HCT116 (cell line): ENCODE measurements around the gene ASCL5. TPM values are rescaled to one million over a fixed set of nuclear protein-coding genes. Genes with fewer than 3 reads are reported as not detected.

ENCODE experiments used
- ATAC-seq: fragments of 200-7000 bp; cut with Tn5 transposase; 2 replicates; pipeline ENCODE4 v1.9.1; 2020; ENCODE audit warnings: mild to moderate bottlenecking, moderate library complexity
- BruUV-seq: library from RNA; stranded (reverse); fragments of 400-500 nt; replicated peaks from 2 replicates; lab custom pipeline; 2021; lab: Mats Ljungman, UMichigan
- CTCF ChIA-PET: fragments of 300-600 bp; sonication (Branson Sonifier 250); formaldehyde crosslinking; loops from one replicate; lab custom pipeline; 2021; ENCODE audit warnings: antibody characterized with exemption; lab: Charles Lee
- POLR2A ChIA-PET: fragments of 300-600, 350-600 bp; sonication (Branson Sonifier 250); formaldehyde crosslinking; loops from one replicate; lab custom pipeline; 2021; ENCODE audit warnings: antibody characterized with exemption; lab: Charles Lee
- RAD21 ChIA-PET, 2 experiments: fragments of 300-600 bp; sonication (Branson Sonifier 250); formaldehyde crosslinking; loops; one replicate each; lab custom pipeline; 2023; ENCODE audit warnings: low total read pairs in 2 of 2; ENCODE audit not compliant: uncharacterized antibody in 2 of 2, unreplicated experiment in 2 of 2, low non-redundant PET in 1 of 2; lab: Charles Lee
- DNase-seq: peaks from one replicate; pipeline ENCODE4 v3.0.0-alpha.2; 2010; ENCODE audit warnings: low read depth, low spot score
- H2AFZ ChIP-seq: fragments of 200-600 bp; shearing (Covaris generic), sonication (generic); 2 replicates; pipeline ENCODE4 v1.6.1; 2017; ENCODE audit warnings: low read depth, mixed run types, mixed read lengths, antibody characterized with exemption, low read length; ENCODE audit not compliant: poor library complexity, severe bottlenecking
- H3K27ac ChIP-seq: 2 replicates; pipeline ENCODE4 v1.5.1; 2012; ENCODE audit warnings: low read depth, low read length
- H3K27me3 ChIP-seq: fragments of 200-600 bp; sonication (generic); 2 replicates; pipeline ENCODE4 v1.6.1; 2016; ENCODE audit warnings: mixed run types, low read length, mixed read lengths; ENCODE audit not compliant: insufficient read depth
- H3K36me3 ChIP-seq, 2 experiments: fragments of 200-500 bp in 1 of 2; fragments of 200-600 bp in 1 of 2; sonication (Bioruptor generic) in 1 of 2; sonication (generic) in 1 of 2; 2 replicates each; pipeline versions ENCODE4 v1.5.1 to v1.6.1; 2014 to 2016; ENCODE audit warnings: low read length in 2 of 2, inconsistent platforms in 1 of 2, mixed read lengths in 1 of 2, mixed run types in 1 of 2; ENCODE audit not compliant: insufficient read depth in 2 of 2, control insufficient read depth in 1 of 2
- H3K4me1 ChIP-seq, 2 experiments: fragments of 200-600 bp in 1 of 2; sonication (generic) in 1 of 2; 2 replicates each; pipeline versions ENCODE4 v1.5.1 to v1.6.1; 2012 to 2017; ENCODE audit warnings: low read length in 2 of 2, inconsistent platforms in 1 of 2, mild to moderate bottlenecking in 1 of 2, mixed read lengths in 1 of 2, mixed run types in 1 of 2, moderate library complexity in 1 of 2; ENCODE audit not compliant: insufficient read depth in 2 of 2, control insufficient read depth in 1 of 2
- H3K4me2 ChIP-seq: fragments of 200-600 bp; sonication (generic); 2 replicates; pipeline ENCODE4 v1.6.1; 2017; ENCODE audit warnings: mixed run types, low read length, mixed read lengths
- H3K4me3 ChIP-seq, 2 experiments: fragments of 200-600 bp in 1 of 2; sonication (generic) in 1 of 2; replicated peaks in 1 of 2; 2 replicates each; pipeline ENCODE4 v1.5.1; 2011 to 2016; ENCODE audit warnings: low read length in 2 of 2, control low read depth in 1 of 2, low read depth in 1 of 2, mild to moderate bottlenecking in 1 of 2, mixed read lengths in 1 of 2, mixed run types in 1 of 2
- H3K79me2 ChIP-seq: fragments of 200-600 bp; sonication (generic); 2 replicates; pipeline ENCODE4 v1.6.1; 2017; ENCODE audit warnings: mild to moderate bottlenecking, mixed run types, low read length, moderate library complexity, mixed read lengths; ENCODE audit not compliant: insufficient read depth
- H3K9ac ChIP-seq: fragments of 200-600 bp; sonication (generic); 2 replicates; pipeline ENCODE4 v1.6.1; 2016; ENCODE audit warnings: low read length, mixed read lengths
- H3K9me2 ChIP-seq: fragments of 200-600 bp; sonication (generic), shearing (Covaris generic); 2 replicates; pipeline ENCODE4 v1.6.1; 2017; ENCODE audit warnings: mixed run types, mild to moderate bottlenecking, moderate library complexity; ENCODE audit not compliant: insufficient read depth
- H3K9me3 ChIP-seq, 2 experiments: fragments of 200-500 bp in 1 of 2; fragments of 200-600 bp in 1 of 2; sonication (Bioruptor generic) in 1 of 2; sonication (generic) in 1 of 2; 2 replicates each; pipeline ENCODE4 v1.6.1; 2014 to 2017; ENCODE audit warnings: low read length in 2 of 2, mixed read lengths in 2 of 2, inconsistent platforms in 1 of 2, low read depth in 1 of 2, mild to moderate bottlenecking in 1 of 2, mixed run types in 1 of 2, moderate library complexity in 1 of 2; ENCODE audit not compliant: control insufficient read depth in 1 of 2, insufficient read depth in 1 of 2
- H4K20me1 ChIP-seq: fragments of 200-600 bp; sonication (generic), shearing (Covaris generic); 2 replicates; pipeline ENCODE4 v1.6.1; 2017; ENCODE audit warnings: mixed run types, mild to moderate bottlenecking, moderate library complexity; ENCODE audit not compliant: insufficient read depth
- CEBPB ChIP-seq: IDR thresholded peaks from 2 replicates; pipeline ENCODE4 v1.6.1; 2012; ENCODE audit warnings: low read depth
- EGR1 ChIP-seq: IDR thresholded peaks from 2 replicates; pipeline ENCODE4 v1.6.1; 2012; ENCODE audit warnings: low read depth
- EZH2 ChIP-seq: fragments of 200-600 bp; sonication (generic); IDR thresholded peaks from 2 replicates; pipeline ENCODE4 v1.6.1; 2017; ENCODE audit warnings: antibody characterized with exemption, mixed run types
- POLR2AphosphoS5 ChIP-seq: IDR thresholded peaks from 2 replicates; pipeline ENCODE4 v1.6.1; 2011; ENCODE audit warnings: mild to moderate bottlenecking, low read depth, low read length, moderate library complexity
- SIN3A ChIP-seq: IDR thresholded peaks from 2 replicates; pipeline ENCODE4 v1.6.1; 2012; ENCODE audit warnings: low read depth
- SRF ChIP-seq: IDR thresholded peaks from 2 replicates; pipeline ENCODE4 v1.6.1; 2012; ENCODE audit warnings: low read depth
- TCF7L2 ChIP-seq: IDR thresholded peaks from 2 replicates; pipeline ENCODE4 v1.7.0; 2011; ENCODE audit warnings: borderline replicate concordance, inconsistent platforms; ENCODE audit not compliant: insufficient read depth, insufficient read length; ENCODE audit errors: extremely low read depth
- YY1 ChIP-seq: IDR thresholded peaks from 2 replicates; pipeline ENCODE4 v1.6.1; 2011; ENCODE audit warnings: low read length, low read depth, moderate library complexity, mild to moderate bottlenecking; ENCODE audit not compliant: insufficient replicate concordance; ENCODE audit errors: extremely low read depth
- ZNF274 ChIP-seq: fragments of 200-500 bp; sonication (Bioruptor generic); IDR thresholded peaks from 2 replicates; pipeline ENCODE4 v1.6.1; 2014; ENCODE audit warnings: mild to moderate bottlenecking, low read depth, low read length, inconsistent platforms
- intact Hi-C: fragments of 100-400 bp; cut with micrococcal nuclease; formaldehyde crosslinking; loops from 2 replicates; pipeline ENCODE4 v1.10.0; 2022
- total RNA-seq: library from RNA; stranded (reverse); gene quantifications from one replicate; pipeline ENCODE4 v1.2.1, GENCODE V29; 2021; ENCODE audit not compliant: unreplicated experiment
- TF ChIP-seq, protein P1 (sequence below): IDR thresholded peaks from 2 replicates; pipeline ENCODE4 v1.6.1; 2011; ENCODE audit warnings: mild to moderate bottlenecking, low read length, moderate library complexity; ENCODE audit not compliant: insufficient replicate concordance; ENCODE audit errors: extremely low read depth
- TF ChIP-seq, protein P2 (sequence below), 3 experiments: fragments of 200-600 bp in 1 of 3; sonication (generic) in 1 of 3; IDR thresholded peaks in 2 of 3; conservative IDR thresholded peaks in 1 of 3; 2 replicates each; pipeline ENCODE4 v1.5.1; 2012 to 2017; ENCODE audit warnings: low read depth in 2 of 3, low read length in 2 of 3, antibody characterized with exemption in 1 of 3, borderline replicate concordance in 1 of 3, control low read depth in 1 of 3, mild to moderate bottlenecking in 1 of 3, mixed read lengths in 1 of 3, mixed run types in 1 of 3, moderate library complexity in 1 of 3; ENCODE audit not compliant: insufficient read depth in 1 of 3
- TF ChIP-seq, protein P3 (sequence below): IDR thresholded peaks from 2 replicates; pipeline ENCODE4 v1.6.1; 2012

ASCL5 gene
- total RNA-seq, 1 experiment from 2014 or later: 0.15 TPM

DNA sequence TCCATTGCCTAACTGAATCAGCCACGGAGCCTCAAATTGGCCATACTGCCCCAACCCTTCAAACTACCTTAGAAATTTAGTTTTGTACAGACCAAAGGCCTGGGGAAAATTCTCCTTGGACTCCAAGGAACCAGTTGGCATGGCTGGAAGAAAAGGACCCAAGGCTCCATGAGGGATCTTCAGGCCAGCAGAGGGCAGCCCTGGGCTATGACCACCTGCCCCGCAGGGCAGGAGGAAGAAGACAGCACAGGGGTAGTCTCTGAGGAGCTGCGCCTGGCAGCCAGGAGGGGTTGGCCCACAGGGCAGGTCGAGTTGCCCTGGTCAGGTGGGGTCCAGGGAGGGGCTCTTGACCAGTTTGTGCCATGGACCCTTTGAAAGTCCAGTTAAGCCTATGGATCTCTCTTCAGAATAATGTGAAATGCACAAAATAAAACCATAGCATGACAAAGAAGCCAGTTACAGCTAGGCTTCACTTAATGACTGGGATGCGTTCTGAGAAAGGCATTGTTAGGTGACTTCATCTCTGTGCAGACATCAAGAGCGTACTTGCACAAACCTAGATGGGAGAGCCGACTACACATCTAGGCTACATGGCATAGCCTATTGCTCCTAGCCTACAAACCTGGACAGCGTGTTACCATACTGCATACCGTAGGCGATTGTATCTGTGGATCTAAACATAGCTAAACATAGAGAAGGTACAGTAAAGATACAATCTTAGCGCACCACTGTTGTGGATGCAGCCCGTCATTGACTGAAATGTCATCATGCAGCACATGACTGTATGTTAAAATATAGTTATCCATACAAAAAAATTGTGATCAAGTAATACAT lies 40.9 kb downstream of the ASCL5 start (continued):
- TF ChIP-seq, protein P1, sequence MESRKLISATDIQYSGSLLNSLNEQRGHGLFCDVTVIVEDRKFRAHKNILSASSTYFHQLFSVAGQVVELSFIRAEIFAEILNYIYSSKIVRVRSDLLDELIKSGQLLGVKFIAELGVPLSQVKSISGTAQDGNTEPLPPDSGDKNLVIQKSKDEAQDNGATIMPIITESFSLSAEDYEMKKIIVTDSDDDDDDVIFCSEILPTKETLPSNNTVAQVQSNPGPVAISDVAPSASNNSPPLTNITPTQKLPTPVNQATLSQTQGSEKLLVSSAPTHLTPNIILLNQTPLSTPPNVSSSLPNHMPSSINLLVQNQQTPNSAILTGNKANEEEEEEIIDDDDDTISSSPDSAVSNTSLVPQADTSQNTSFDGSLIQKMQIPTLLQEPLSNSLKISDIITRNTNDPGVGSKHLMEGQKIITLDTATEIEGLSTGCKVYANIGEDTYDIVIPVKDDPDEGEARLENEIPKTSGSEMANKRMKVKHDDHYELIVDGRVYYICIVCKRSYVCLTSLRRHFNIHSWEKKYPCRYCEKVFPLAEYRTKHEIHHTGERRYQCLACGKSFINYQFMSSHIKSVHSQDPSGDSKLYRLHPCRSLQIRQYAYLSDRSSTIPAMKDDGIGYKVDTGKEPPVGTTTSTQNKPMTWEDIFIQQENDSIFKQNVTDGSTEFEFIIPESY: no peak

DNA sequence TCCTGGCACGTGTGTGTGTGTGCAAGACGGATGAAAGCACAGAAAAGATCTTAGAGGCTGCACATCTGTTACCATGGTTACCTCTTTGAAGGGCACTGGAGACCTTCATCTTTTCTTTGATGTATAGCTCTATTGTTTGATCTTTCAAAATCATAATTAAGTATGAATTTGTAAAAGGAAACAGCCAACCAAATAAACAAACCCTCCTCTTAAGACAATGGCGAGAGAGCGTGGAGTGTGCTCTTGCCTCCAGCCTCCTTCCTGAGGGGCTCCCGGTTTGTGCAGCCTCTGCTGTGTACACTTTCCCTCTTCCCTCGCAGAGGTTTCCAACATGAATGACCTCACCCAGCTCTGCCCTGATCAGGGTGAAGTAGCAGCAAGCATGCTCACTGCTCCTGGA lies 42.7 kb downstream of the ASCL5 start:
- no peak overlapping the region for H2AFZ ChIP-seq
- H3K4me3 ChIP-seq: no peak overlapping the region
- H3K9me3 ChIP-seq: no peaks in the 10 kb centered on the region
- H3K4me1 ChIP-seq: no peaks in the 10 kb centered on the region; a peak in 1 of 4 replicates
- BruUV-seq: no TSS peak
- no peak overlapping the region for H3K4me2 ChIP-seq
- ChIA-PET RAD21 (no interaction called here), CTCF (interaction anchor here (0.9 to 3.9 kb wide), 2 partner anchors 29 to 35 kb away, joined by 4 to 43 read pairs; no protein-coding TSS in a partner anchor), POLR2A (no interaction called here)
- intact Hi-C loops: no loop called here
- H3K27me3 ChIP-seq: no peaks in the 10 kb centered on the region; the same call in 1 of the 2 replicates
- no peaks in the 10 kb centered on the region for H3K9me2 ChIP-seq
- ATAC-seq (no peak), DNase-seq (no peak)
- no peak overlapping the region for H3K27ac ChIP-seq
- no peaks in the 10 kb centered on the region for H4K20me1 ChIP-seq
- no peaks in the 10 kb centered on the region for H3K36me3 ChIP-seq
- no peak overlapping the region for H3K9ac ChIP-seq
- H3K79me2 ChIP-seq: no peaks in the 10 kb centered on the region
- TF ChIP-seq TCF7L2: no peak
- no peak for TF ChIP-seq POLR2AphosphoS5
- TF ChIP-seq SRF: no peak
- TF ChIP-seq EZH2: no peak
- TF ChIP-seq YY1: no peak
- no peak for TF ChIP-seq ZNF274
- TF ChIP-seq, protein P2, sequence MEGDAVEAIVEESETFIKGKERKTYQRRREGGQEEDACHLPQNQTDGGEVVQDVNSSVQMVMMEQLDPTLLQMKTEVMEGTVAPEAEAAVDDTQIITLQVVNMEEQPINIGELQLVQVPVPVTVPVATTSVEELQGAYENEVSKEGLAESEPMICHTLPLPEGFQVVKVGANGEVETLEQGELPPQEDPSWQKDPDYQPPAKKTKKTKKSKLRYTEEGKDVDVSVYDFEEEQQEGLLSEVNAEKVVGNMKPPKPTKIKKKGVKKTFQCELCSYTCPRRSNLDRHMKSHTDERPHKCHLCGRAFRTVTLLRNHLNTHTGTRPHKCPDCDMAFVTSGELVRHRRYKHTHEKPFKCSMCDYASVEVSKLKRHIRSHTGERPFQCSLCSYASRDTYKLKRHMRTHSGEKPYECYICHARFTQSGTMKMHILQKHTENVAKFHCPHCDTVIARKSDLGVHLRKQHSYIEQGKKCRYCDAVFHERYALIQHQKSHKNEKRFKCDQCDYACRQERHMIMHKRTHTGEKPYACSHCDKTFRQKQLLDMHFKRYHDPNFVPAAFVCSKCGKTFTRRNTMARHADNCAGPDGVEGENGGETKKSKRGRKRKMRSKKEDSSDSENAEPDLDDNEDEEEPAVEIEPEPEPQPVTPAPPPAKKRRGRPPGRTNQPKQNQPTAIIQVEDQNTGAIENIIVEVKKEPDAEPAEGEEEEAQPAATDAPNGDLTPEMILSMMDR (IDR thresholded peaks at IDR 0.05 in 2 of 3, conservative IDR thresholded peaks at IDR 0.05 in 1 of 3; ENCODE audit: borderline replicate concordance in 1 of 3, insufficient read depth in 1 of 3, low read depth in 2 of 3, low read length in 2 of 3): no peak
- TF ChIP-seq, protein P1: no peak
- TF ChIP-seq, protein P3, sequence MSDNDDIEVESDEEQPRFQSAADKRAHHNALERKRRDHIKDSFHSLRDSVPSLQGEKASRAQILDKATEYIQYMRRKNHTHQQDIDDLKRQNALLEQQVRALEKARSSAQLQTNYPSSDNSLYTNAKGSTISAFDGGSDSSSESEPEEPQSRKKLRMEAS: no peak
- no peak for TF ChIP-seq CEBPB
- TF ChIP-seq SIN3A: no peak
- TF ChIP-seq EGR1: no peak
